GM23338 (cell line): Measurements from ENCODE around the gene OLFML1. TPM values are rescaled to one million over a fixed set of nuclear protein-coding genes. Genes with fewer than 3 reads are reported as not detected.

Experiments
- ATAC-seq: fragments of 200-7000 bp; cut with Tn5 transposase; 3 replicates; pipeline ENCODE4 v1.9.1; 2020
- DNase-seq: peaks from one replicate; pipeline ENCODE4 v3.0.0-alpha.2; 2015; ENCODE audit warnings: low spot score
- H2AFZ ChIP-seq: fragments of 200-600 bp; sonication (generic); 2 replicates; pipeline ENCODE4 v1.8.0; 2016; ENCODE audit warnings: antibody characterized with exemption, mild to moderate bottlenecking, moderate library complexity
- H3F3A ChIP-seq: fragments of 200-600 bp; sonication (generic); replicated peaks from 2 replicates; pipeline ENCODE4 v1.8.0; 2017; ENCODE audit warnings: antibody characterized with exemption, mixed run types, low read depth
- H3K27ac ChIP-seq: fragments of 200-600 bp; sonication (generic); 2 replicates; pipeline ENCODE4 v1.6.1; 2016; ENCODE audit warnings: low read depth
- H3K27me3 ChIP-seq: fragments of 200-600 bp; sonication (generic); 2 replicates; pipeline ENCODE4 v1.8.0; 2016; ENCODE audit warnings: mild to moderate bottlenecking, mixed run types, moderate library complexity; ENCODE audit not compliant: insufficient read depth
- H3K36me3 ChIP-seq: fragments of 200-600 bp; sonication (generic); 2 replicates; pipeline ENCODE4 v1.8.0; 2016; ENCODE audit warnings: mild to moderate bottlenecking; ENCODE audit not compliant: insufficient read depth
- H3K4me1 ChIP-seq: fragments of 200-600 bp; sonication (generic); 2 replicates; pipeline ENCODE4 v1.8.0; 2016; ENCODE audit warnings: mild to moderate bottlenecking, moderate library complexity; ENCODE audit not compliant: insufficient read depth
- H3K4me2 ChIP-seq: fragments of 200-600 bp; sonication (generic); 2 replicates; pipeline ENCODE4 v1.7.1; 2017; ENCODE audit warnings: mixed run types
- H3K4me3 ChIP-seq: fragments of 200-600 bp; sonication (generic); 2 replicates; pipeline ENCODE4 v1.6.1; 2016; ENCODE audit warnings: mixed run types
- H3K79me2 ChIP-seq: fragments of 200-600 bp; sonication (generic); replicated peaks from 2 replicates; pipeline ENCODE4 v1.8.0; 2017; ENCODE audit warnings: mild to moderate bottlenecking; ENCODE audit not compliant: insufficient read depth
- H3K9me2 ChIP-seq: fragments of 200-600 bp; sonication (generic); 2 replicates; pipeline ENCODE4 v1.8.0; 2017; ENCODE audit not compliant: insufficient read depth
- H4K20me1 ChIP-seq: fragments of 200-600 bp; sonication (generic); replicated peaks from 2 replicates; pipeline ENCODE4 v1.8.0; 2017; ENCODE audit warnings: mild to moderate bottlenecking; ENCODE audit not compliant: insufficient read depth
- H3K27ac Mint-ChIP-seq: 2 replicates; pipeline ENCODE4 v1.8.0; 2020; ENCODE audit warnings: inconsistent platforms, mild to moderate bottlenecking, moderate library complexity, mixed read lengths
- H3K27me3 Mint-ChIP-seq: 3 replicates; pipeline ENCODE4 v1.8.0; 2022; ENCODE audit warnings: low read depth, mild to moderate bottlenecking, moderate library complexity, mixed read lengths, inconsistent platforms; ENCODE audit not compliant: insufficient read depth, poor library complexity
- H3K36me3 Mint-ChIP-seq: 3 replicates; pipeline ENCODE4 v1.8.0; 2021; ENCODE audit warnings: low read depth, mild to moderate bottlenecking, inconsistent platforms, moderate library complexity, mixed read lengths
- H3K4me1 Mint-ChIP-seq: 3 replicates; pipeline ENCODE4 v1.8.0; 2020; ENCODE audit warnings: mild to moderate bottlenecking, inconsistent platforms, mixed read lengths
- H3K4me3 Mint-ChIP-seq: 3 replicates; pipeline ENCODE4 v1.8.0; 2021; ENCODE audit warnings: moderate library complexity, mild to moderate bottlenecking, inconsistent platforms, mixed read lengths
- H3K9me3 Mint-ChIP-seq: 3 replicates; pipeline ENCODE4 v1.8.0; 2020; ENCODE audit warnings: moderate library complexity, mild to moderate bottlenecking, inconsistent platforms, mixed read lengths
- CREB1 ChIP-seq: fragments of 250-450 bp; sonication (Bioruptor Pico); IDR thresholded peaks from 2 replicates; pipeline ENCODE4 v1.5.0; 2020; ENCODE audit warnings: low read depth, mild to moderate bottlenecking, moderate library complexity
- CTCF ChIP-seq, 2 experiments: fragments of 200-600 bp in 1 of 2; sonication (generic) in 1 of 2; conservative IDR thresholded peaks; 2 replicates each; pipeline versions ENCODE4 v1.5.1 to v1.6.1; 2016 to 2017; ENCODE audit warnings: antibody characterized with exemption in 2 of 2, low read depth in 2 of 2, mild to moderate bottlenecking in 2 of 2, moderate library complexity in 1 of 2
- EZH2 ChIP-seq: fragments of 200-600 bp; sonication (generic); IDR thresholded peaks from one replicate; pipeline ENCODE4 v1.8.0; 2017; ENCODE audit warnings: antibody characterized with exemption, mild to moderate bottlenecking, low read depth; ENCODE audit not compliant: unreplicated experiment
- EZH2phosphoT487 ChIP-seq: fragments of 200-600 bp; sonication (generic); IDR thresholded peaks from one replicate; pipeline ENCODE4 v1.8.1; 2018; ENCODE audit warnings: antibody characterized with exemption; ENCODE audit not compliant: unreplicated experiment
- JUNB ChIP-seq: IDR thresholded peaks from one replicate; pipeline ENCODE4 v1.6.1; 2016; ENCODE audit warnings: antibody characterized with exemption; ENCODE audit not compliant: unreplicated experiment
- POLR2AphosphoS5 ChIP-seq: IDR thresholded peaks from 2 replicates; pipeline ENCODE4 v1.6.1; 2016; ENCODE audit warnings: antibody characterized with exemption, low read depth
- REST ChIP-seq: IDR thresholded peaks from one replicate; pipeline ENCODE4 v1.6.1; 2018; ENCODE audit warnings: antibody characterized with exemption; ENCODE audit not compliant: unreplicated experiment
- polyA plus RNA-seq: library from polyadenylated mRNA; unstranded; fragments of >200 nt; fragmentation: Nextera tagmentation; extraction: Ambion mirVana; gene quantifications from 2 replicates; pipeline ENCODE4 v1.2.1, GENCODE V29; 2016
- total RNA-seq: library from RNA; depleted of rRNA; stranded (reverse); fragments of >200 nt; shearing (Covaris generic); gene quantifications from 2 replicates; pipeline ENCODE4 v1.2.3, GENCODE V29; 2014
- TF ChIP-seq, protein P1 (sequence below): IDR thresholded peaks from 2 replicates; pipeline ENCODE4 v1.6.1; 2016; ENCODE audit warnings: antibody characterized with exemption

OLFML1 gene
- total and polyA plus RNA-seq, 2 experiments from 2014 or later, result 0.21 TPM; not detected in 1

DNA sequence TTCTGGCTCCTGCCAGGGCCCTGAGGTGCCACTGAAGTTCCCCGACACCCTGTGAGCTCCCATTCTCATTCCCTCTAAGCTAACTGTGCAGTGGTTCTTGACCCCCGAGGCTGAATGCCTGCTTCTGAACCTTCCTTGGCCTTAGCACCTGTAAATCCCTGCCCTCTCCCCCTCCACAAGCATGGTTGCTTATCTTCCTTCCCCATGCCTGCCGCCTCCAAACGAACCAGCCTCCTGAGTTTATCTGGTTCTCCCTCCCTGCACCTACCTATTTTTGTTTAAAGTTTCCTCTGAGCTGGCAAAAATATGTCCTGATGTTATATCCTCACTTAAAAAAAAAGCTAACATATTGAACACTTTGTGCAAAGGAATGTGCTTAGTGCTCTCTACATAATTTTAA is 62.4 kb downstream of the OLFML1 start:
- Histone ChIP-seq H3K36me3 (no peaks in the 10 kb centered on the region), H3K27me3 (no peaks in the 10 kb centered on the region), H2AFZ (no peak overlapping the region), H3F3A (no peaks in the 10 kb centered on the region), H3K4me2 (no peak overlapping the region), H3K4me1 (peaks cover 10% of the 10 kb centered on the region; the same call in 1 of the 2 replicates), H3K9me2 (no peaks in the 10 kb centered on the region), H3K4me3 (no peak overlapping the region), H3K27ac (0 out of 2 replicates have a peak overlapping the region, but pooled peaks have one; percentile 45), H3K79me2 (no peaks in the 10 kb centered on the region), H4K20me1 (no peaks in the 10 kb centered on the region)
- no peak overlapping the region for H3K27ac Mint-ChIP-seq
- DNase-seq, result no peak
- no peaks in the 10 kb centered on the region for H3K9me3 Mint-ChIP-seq
- H3K36me3 Mint-ChIP-seq, result no peaks in the 10 kb centered on the region
- peaks cover 5% of the 10 kb centered on the region for H3K27me3 Mint-ChIP-seq
- peaks cover 22% of the 10 kb centered on the region for H3K4me1 Mint-ChIP-seq
- no peak overlapping the region for H3K4me3 Mint-ChIP-seq
- TF ChIP-seq EZH2phosphoT487 (no peak), CTCF (conservative IDR thresholded peaks at IDR 0.05; ENCODE audit: low read depth in 2 of 2) (no peak), REST (no peak), JUNB (no peak), EZH2 (no peak)
- TF ChIP-seq, protein P1, sequence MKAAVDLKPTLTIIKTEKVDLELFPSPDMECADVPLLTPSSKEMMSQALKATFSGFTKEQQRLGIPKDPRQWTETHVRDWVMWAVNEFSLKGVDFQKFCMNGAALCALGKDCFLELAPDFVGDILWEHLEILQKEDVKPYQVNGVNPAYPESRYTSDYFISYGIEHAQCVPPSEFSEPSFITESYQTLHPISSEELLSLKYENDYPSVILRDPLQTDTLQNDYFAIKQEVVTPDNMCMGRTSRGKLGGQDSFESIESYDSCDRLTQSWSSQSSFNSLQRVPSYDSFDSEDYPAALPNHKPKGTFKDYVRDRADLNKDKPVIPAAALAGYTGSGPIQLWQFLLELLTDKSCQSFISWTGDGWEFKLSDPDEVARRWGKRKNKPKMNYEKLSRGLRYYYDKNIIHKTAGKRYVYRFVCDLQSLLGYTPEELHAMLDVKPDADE, result no peak
- ATAC-seq, result no peak

GRCh38 chr11:7548659-7549274 is 63.5 kb downstream of the OLFML1 start:
- H3K27me3 ChIP-seq, result no peaks in the 10 kb centered on the region
- peak; percentile 99 for ATAC-seq
- H4K20me1 ChIP-seq, result no peaks in the 10 kb centered on the region
- no peaks in the 10 kb centered on the region for H3K9me2 ChIP-seq
- H3K4me1 ChIP-seq, result peaks cover 10% of the 10 kb centered on the region; the same call in 1 of the 2 replicates
- no peaks in the 10 kb centered on the region for H3K36me3 ChIP-seq
- H3K4me1 Mint-ChIP-seq, result peaks cover 22% of the 10 kb centered on the region
- H3K4me2 ChIP-seq, result no peak overlapping the region
- no peak overlapping the region for H3K27ac ChIP-seq
- DNase-seq, result peak; percentile 87
- H3K27me3 Mint-ChIP-seq, result peaks cover 5% of the 10 kb centered on the region
- 0 out of 2 replicates have a peak overlapping the region, but pooled peaks have one; percentile 60 for H3K27ac Mint-ChIP-seq
- no peaks in the 10 kb centered on the region for H3K79me2 ChIP-seq
- H2AFZ ChIP-seq, result no peak overlapping the region
- no peak overlapping the region for H3K4me3 ChIP-seq
- no peaks in the 10 kb centered on the region for H3K9me3 Mint-ChIP-seq
- TF ChIP-seq CREB1, result 0 out of 2 replicates have a peak, but pooled peaks have one; percentile 8
- no peak for TF ChIP-seq JUNB
- peak; percentile 78 to 96 for TF ChIP-seq CTCF (conservative IDR thresholded peaks at IDR 0.05; ENCODE audit: low read depth in 2 of 2)
- TF ChIP-seq POLR2AphosphoS5, result no peak
- no peaks in the 10 kb centered on the region for H3F3A ChIP-seq
- H3K36me3 Mint-ChIP-seq, result no peaks in the 10 kb centered on the region
- no peak overlapping the region for H3K4me3 Mint-ChIP-seq
